HG02852 (cell line): ENCODE measurements around the gene ALDH1A1.

Experiments
- ATAC-seq: cut with Tn5 transposase; IDR thresholded peaks from one replicate; pipeline ENCODE4 v1.9.1; 2021; ENCODE audit warnings: mild to moderate bottlenecking, moderate library complexity; ENCODE audit not compliant: unreplicated experiment

The ALDH1A1 gene

GRCh38 chr9:72898784-72899733, 53.8 kb downstream of the ALDH1A1 start:
- no peak for ATAC-seq

- no peak for ATAC-seq
These were observed 54.5 kb downstream of the ALDH1A1 start for GRCh38 chr9:72898360-72898759.

GRCh38 chr9:72897069-72897649, 55.7 kb downstream of the ALDH1A1 start:
- no peak for ATAC-seq

GRCh38 chr9:72896439-72896838, 56.4 kb downstream of the ALDH1A1 start:
- ATAC-seq, result no peak

- no peak for ATAC-seq
These were observed 57.7 kb downstream of the ALDH1A1 start for GRCh38 chr9:72895122-72895521.

GRCh38 chr9:72894342-72894741, 58.5 kb downstream of the ALDH1A1 start:
- no peak for ATAC-seq

- ATAC-seq, result no peak
These were observed 59.4 kb downstream of the ALDH1A1 start for GRCh38 chr9:72893437-72893836.

- no peak for ATAC-seq
These were observed 61.8 kb downstream of the ALDH1A1 start for GRCh38 chr9:72891043-72891442.

GRCh38 chr9:72888943-72889342, 63.9 kb downstream of the ALDH1A1 start:
- no peak for ATAC-seq

- no peak for ATAC-seq
These were observed 64.8 kb downstream of the ALDH1A1 start for GRCh38 chr9:72888067-72888466.

GRCh38 chr9:72886386-72886785, 66.5 kb downstream of the ALDH1A1 start:
- ATAC-seq, result no peak

- ATAC-seq, result no peak
These were observed 68.3 kb downstream of the ALDH1A1 start for GRCh38 chr9:72884508-72884907.

GRCh38 chr9:72883875-72884274, 69.0 kb downstream of the ALDH1A1 start:
- ATAC-seq, result no peak

GRCh38 chr9:72882117-72882775, 70.6 kb downstream of the ALDH1A1 start:
- ATAC-seq, result no peak

GRCh38 chr9:72880821-72881220, 72.0 kb downstream of the ALDH1A1 start:
- ATAC-seq, result no peak

- ATAC-seq, result no peak
These were observed 77.6 kb downstream of the ALDH1A1 start for GRCh38 chr9:72875221-72875620.

- ATAC-seq, result no peak
These were observed 78.5 kb downstream of the ALDH1A1 start for GRCh38 chr9:72874344-72874743.

GRCh38 chr9:72873456-72873855, 79.4 kb downstream of the ALDH1A1 start:
- ATAC-seq, result no peak

GRCh38 chr9:72872718-72873117, 80.1 kb downstream of the ALDH1A1 start:
- no peak for ATAC-seq

GRCh38 chr9:72871685-72872084, 81.2 kb downstream of the ALDH1A1 start:
- ATAC-seq, result no peak

- no peak for ATAC-seq
These were observed 88.5 kb downstream of the ALDH1A1 start for GRCh38 chr9:72864327-72864726.
